ENCODE data around the gene OR13C2.

DNA sequence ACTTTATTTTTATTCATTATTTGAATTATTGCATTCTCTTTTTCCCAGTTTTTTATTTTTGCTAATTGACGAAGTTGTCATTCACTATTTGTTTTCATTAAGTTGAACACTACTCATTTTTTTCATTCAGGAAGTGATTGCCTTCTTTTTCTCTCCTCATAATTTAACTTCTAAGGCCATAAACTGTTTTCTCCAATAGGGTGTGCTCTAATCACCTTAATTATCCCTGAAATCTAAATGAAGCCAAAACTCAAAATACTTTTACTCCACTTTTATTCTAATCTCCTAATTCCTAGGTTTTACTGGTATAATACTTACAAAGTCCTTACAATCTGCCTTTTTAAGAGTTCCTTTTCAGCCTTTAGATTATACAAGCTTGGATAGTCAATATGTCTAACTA is 2.9 kb upstream of the OR13C2 start:
- TF ChIP-seq CTCF (IDR thresholded peaks at IDR 0.05; ENCODE audit: borderline replicate concordance, extremely low read depth, low read length, poor library complexity, severe bottlenecking) (peak; percentile 26), EZH2 (IDR thresholded peaks at IDR 0.05; ENCODE audit: borderline replicate concordance, low read depth, low read length, severe bottlenecking) (no peak)

Data from DND-41 (cell line).